Endodermal cell (in vitro differentiated cells): Measurements from ENCODE around the gene PTPRN2. TPM values are rescaled to one million over a fixed set of nuclear protein-coding genes. Genes with fewer than 3 reads are reported as not detected.

Experiments used
- DNase-seq: peaks from one replicate; pipeline ENCODE4 v3.0.0-alpha.2; 2017
- H3K27ac ChIP-seq: 2 replicates; pipeline ENCODE4 v1.5.1; 2013; ENCODE audit warnings: mild to moderate bottlenecking, low read depth, low read length, moderate library complexity
- H3K27me3 ChIP-seq: 2 replicates; pipeline ENCODE4 v1.6.1; 2013; ENCODE audit warnings: mild to moderate bottlenecking, low read length, moderate library complexity; ENCODE audit not compliant: insufficient read depth, control insufficient read depth, poor library complexity, severe bottlenecking
- H3K36me3 ChIP-seq: 2 replicates; pipeline ENCODE4 v1.7.0; 2013; ENCODE audit warnings: mild to moderate bottlenecking, low read length, moderate library complexity; ENCODE audit not compliant: control insufficient read depth, insufficient read depth
- H3K4me1 ChIP-seq: one replicate; pipeline ENCODE4 v1.7.0; 2013; ENCODE audit warnings: low read length; ENCODE audit not compliant: control insufficient read depth, insufficient read depth
- H3K4me3 ChIP-seq: 2 replicates; pipeline ENCODE4 v1.5.1; 2013; ENCODE audit warnings: mild to moderate bottlenecking, low read length, moderate library complexity
- H3K9ac ChIP-seq: 2 replicates; pipeline ENCODE4 v1.6.1; 2013; ENCODE audit warnings: mild to moderate bottlenecking, low read length, moderate library complexity; ENCODE audit not compliant: poor library complexity, severe bottlenecking; ENCODE audit errors: extremely low read depth
- H3K9me3 ChIP-seq: 2 replicates; pipeline ENCODE4 v1.6.1; 2013; ENCODE audit warnings: mild to moderate bottlenecking, low read length, moderate library complexity; ENCODE audit not compliant: control insufficient read depth
- H3K27ac Mint-ChIP-seq: 2 replicates; pipeline ENCODE4 v1.8.0; 2020; ENCODE audit warnings: mixed read lengths
- H3K27me3 Mint-ChIP-seq: 2 replicates; pipeline ENCODE4 v1.8.0; 2021; ENCODE audit warnings: mild to moderate bottlenecking, mixed read lengths; ENCODE audit not compliant: insufficient read depth
- H3K36me3 Mint-ChIP-seq: 2 replicates; pipeline ENCODE4 v1.8.0; 2020; ENCODE audit warnings: low read depth, mixed read lengths
- H3K4me1 Mint-ChIP-seq: 2 replicates; pipeline ENCODE4 v1.8.0; 2020; ENCODE audit warnings: mixed read lengths
- H3K4me3 Mint-ChIP-seq: 2 replicates; pipeline ENCODE4 v1.8.0; 2020; ENCODE audit warnings: mild to moderate bottlenecking, moderate library complexity, mixed read lengths
- H3K9me3 Mint-ChIP-seq: 2 replicates; pipeline ENCODE4 v1.8.0; 2020; ENCODE audit warnings: mild to moderate bottlenecking, mixed read lengths
- WGBS, 2 experiments: methylation state at CpG; one replicate each; pipeline versions ENCODE4 v1.1.5 to v1.1.7; 2013; ENCODE audit warnings: missing lambda C conversion rate in 2 of 2, mixed read lengths in 1 of 2; ENCODE audit not compliant: insufficient coverage in 1 of 2, insufficient read length in 1 of 2; 5-methylcytosine and 5-hydroxymethylcytosine counted together
- total RNA-seq, 2 donors: library from RNA; stranded (reverse); fragmentation: NEBNext Ultra II Directional in 1 of 2; extraction: Animal tissue kit (Norgen Biotek cat#: 25700) in 1 of 2; gene quantifications; 2 replicates in 1 of 2; 3 replicates in 1 of 2; pipeline ENCODE4 v1.2.1, GENCODE V29; 2021
- TF ChIP-seq, protein P1 (sequence below): fragments of 200-600 bp; sonication (generic); conservative IDR thresholded peaks from 2 replicates; pipeline ENCODE4 v1.5.0; 2021; ENCODE audit warnings: antibody characterized with exemption, mild to moderate bottlenecking

Gene PTPRN2
- total RNA-seq, 2 donors from 2014 or later: 0.69 to 1.2 TPM

- H3K4me1 ChIP-seq: no peaks in the 10 kb centered on the region
- peak overlapping the region; percentile 45 for H3K4me3 ChIP-seq
- no peak overlapping the region for H3K9ac ChIP-seq
- Mint-ChIP-seq H3K9me3 (peaks cover 34% of the 10 kb centered on the region), H3K4me3 (no peak overlapping the region), H3K4me1 (peaks cover 5% of the 10 kb centered on the region), H3K36me3 (peaks cover 8% of the 10 kb centered on the region), H3K27ac (no peak overlapping the region), H3K27me3 (peaks cover 1% of the 10 kb centered on the region)
- H3K27me3 ChIP-seq: no peaks in the 10 kb centered on the region
- peaks cover 79% of the 10 kb centered on the region for H3K9me3 ChIP-seq
- TF ChIP-seq, protein P1, sequence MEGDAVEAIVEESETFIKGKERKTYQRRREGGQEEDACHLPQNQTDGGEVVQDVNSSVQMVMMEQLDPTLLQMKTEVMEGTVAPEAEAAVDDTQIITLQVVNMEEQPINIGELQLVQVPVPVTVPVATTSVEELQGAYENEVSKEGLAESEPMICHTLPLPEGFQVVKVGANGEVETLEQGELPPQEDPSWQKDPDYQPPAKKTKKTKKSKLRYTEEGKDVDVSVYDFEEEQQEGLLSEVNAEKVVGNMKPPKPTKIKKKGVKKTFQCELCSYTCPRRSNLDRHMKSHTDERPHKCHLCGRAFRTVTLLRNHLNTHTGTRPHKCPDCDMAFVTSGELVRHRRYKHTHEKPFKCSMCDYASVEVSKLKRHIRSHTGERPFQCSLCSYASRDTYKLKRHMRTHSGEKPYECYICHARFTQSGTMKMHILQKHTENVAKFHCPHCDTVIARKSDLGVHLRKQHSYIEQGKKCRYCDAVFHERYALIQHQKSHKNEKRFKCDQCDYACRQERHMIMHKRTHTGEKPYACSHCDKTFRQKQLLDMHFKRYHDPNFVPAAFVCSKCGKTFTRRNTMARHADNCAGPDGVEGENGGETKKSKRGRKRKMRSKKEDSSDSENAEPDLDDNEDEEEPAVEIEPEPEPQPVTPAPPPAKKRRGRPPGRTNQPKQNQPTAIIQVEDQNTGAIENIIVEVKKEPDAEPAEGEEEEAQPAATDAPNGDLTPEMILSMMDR: no peak
- no peak overlapping the region for H3K27ac ChIP-seq
- WGBS, 2 experiments: 69 to 72% methylated on average over 4 to 5 of the region's 5 CpGs
- DNase-seq: peak; percentile 9
- no peaks in the 10 kb centered on the region for H3K36me3 ChIP-seq
Observed at GRCh38 chr7:157932498-157933218, 655.0 kb downstream of the PTPRN2 start.

DNA sequence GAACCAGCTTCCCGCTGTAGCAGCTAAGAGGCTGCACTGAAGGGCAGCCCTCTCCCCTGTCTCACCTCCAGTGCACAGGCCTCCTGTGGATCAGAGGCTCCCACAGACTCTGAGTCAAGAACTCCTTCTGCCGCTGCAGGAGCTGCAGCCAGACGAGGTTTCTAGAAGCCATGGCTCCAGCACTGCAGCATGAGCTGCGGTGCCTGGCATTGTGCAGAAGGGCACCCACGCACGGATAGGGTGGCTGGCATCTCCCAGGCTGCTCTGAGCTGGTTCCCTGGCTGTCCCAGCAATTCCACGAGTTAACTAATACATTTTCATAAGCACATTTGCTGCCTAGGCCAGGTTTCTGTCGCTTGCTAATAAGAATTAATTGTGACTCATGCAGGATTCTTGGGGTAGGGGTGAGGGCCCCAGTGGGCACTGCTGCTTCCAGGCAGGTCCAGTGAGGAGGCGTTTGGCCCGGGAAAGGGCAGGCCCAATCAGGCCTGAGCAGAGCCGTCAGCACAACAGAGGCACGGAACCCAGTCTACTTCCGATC is 656.6 kb downstream of the PTPRN2 start:
- peaks cover 70% of the 10 kb centered on the region for H3K9me3 ChIP-seq
- WGBS, 2 experiments: 75 to 85% methylated on average over 5 to 13 of the region's 13 CpGs
- no peak overlapping the region for H3K4me3 Mint-ChIP-seq
- peaks cover 5% of the 10 kb centered on the region for H3K4me1 Mint-ChIP-seq
- H3K36me3 Mint-ChIP-seq: peaks cover 8% of the 10 kb centered on the region
- peak; percentile 28 for DNase-seq
- TF ChIP-seq, protein P1: no peak
- H3K9ac ChIP-seq: no peak overlapping the region
- H3K27me3 Mint-ChIP-seq: no peaks in the 10 kb centered on the region
- H3K9me3 Mint-ChIP-seq: peaks cover 32% of the 10 kb centered on the region
- H3K4me1 ChIP-seq: no peaks in the 10 kb centered on the region
- H3K27ac Mint-ChIP-seq: no peak overlapping the region
- H3K27ac ChIP-seq: no peak overlapping the region
- H3K4me3 ChIP-seq: no peak overlapping the region
- no peaks in the 10 kb centered on the region for H3K36me3 ChIP-seq
- no peaks in the 10 kb centered on the region for H3K27me3 ChIP-seq

DNA sequence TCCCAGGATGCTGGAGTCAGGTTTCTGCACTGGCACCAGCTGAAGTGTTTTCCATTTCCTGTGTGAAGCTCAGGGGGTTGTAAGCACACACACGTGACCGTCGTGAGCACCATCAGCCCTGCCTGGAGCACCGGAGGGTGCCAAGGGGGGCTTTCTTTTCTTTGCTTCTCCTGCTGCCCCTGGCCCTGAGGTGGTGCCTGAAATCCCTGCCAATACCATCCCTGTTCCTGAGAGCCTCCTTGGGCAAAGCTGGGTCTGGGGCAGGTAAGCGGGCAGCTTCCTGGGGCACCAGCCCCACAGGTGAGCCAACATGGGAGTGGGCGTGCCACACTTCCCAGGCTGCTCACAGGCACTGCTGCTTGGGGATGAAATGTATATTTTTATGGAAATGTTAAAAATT is 657.2 kb downstream of the PTPRN2 start:
- Mint-ChIP-seq H3K27ac (no peak overlapping the region), H3K4me1 (peaks cover 5% of the 10 kb centered on the region), H3K9me3 (peaks cover 31% of the 10 kb centered on the region), H3K4me3 (no peak overlapping the region), H3K27me3 (no peaks in the 10 kb centered on the region), H3K36me3 (peaks cover 8% of the 10 kb centered on the region)
- Histone ChIP-seq H3K9me3 (peaks cover 69% of the 10 kb centered on the region), H3K4me1 (no peaks in the 10 kb centered on the region), H3K27ac (no peak overlapping the region), H3K4me3 (no peak overlapping the region), H3K36me3 (no peaks in the 10 kb centered on the region), H3K9ac (no peak overlapping the region), H3K27me3 (no peaks in the 10 kb centered on the region)
- WGBS, 2 experiments: 91 to 93% methylated on average over 5 to 6 of the region's 6 CpGs
- TF ChIP-seq, protein P1: no peak
- peak; percentile 36 for DNase-seq
